ENCODE data around the gene PIAS4. TPM values are rescaled to one million over a fixed set of nuclear protein-coding genes. Genes with fewer than 3 reads are reported as not detected.

The PIAS4 gene
- total and polyA plus RNA-seq, 7 experiments from 2014 or later: 3.9 to 40.6 (median 24.3) TPM

DNA sequence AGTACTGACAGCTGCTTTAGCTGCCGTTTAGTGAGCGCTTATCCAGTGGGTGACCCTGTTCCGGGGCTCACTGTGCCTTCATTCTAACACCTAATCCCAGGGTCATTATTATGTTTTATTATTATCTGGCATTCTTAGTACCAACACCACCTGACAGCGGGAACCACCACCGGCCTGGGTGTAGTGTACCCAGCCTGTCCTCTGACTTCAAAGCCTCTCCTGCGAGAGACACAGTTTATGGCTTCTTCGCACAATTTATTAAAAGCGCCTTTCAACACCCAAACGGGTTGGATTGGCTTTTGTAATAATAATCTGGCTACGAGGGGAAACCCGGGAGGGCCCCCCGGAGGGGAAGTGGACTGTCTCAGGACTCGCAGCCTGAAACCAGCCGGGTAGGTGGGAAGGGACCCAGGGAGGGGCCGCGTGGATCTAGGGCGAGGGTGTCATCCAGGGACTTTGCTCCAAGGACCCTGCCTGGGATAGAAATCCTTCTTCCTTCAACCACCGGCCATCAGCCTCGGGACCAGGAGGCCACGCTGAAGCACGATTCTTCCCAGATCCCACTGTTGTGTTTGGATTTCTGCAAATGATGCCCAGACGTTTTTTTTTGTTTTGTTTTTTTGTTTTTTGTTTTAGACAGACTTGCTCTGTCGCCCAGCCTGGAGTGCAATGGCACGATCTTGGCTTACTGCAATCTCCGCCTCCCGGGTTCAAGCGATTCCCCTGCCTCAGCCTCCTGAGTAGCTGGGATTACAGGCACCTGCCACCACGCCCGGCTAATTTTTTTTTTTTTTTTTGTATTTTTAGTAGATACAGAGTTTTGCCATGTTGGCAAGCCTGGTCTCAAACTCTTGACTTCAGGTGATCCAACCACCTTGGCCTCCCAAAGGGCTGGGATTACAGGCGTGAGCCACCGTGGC, 60.8 kb downstream of the PIAS4 start:
- Mint-ChIP-seq H3K4me3 (peak overlapping the region; percentile 79 to 95 (median 88)), H3K9me3 (peaks cover 0 to 1% (median 0%) of the 10 kb centered on the region in 11 donors), H3K36me3 (peaks cover 0 to 2% (median 0%) of the 10 kb centered on the region in 5 donors), H3K27ac (peak overlapping the region; percentile 83 to 94 (median 90)), H3K27me3 (no peaks in the 10 kb centered on the region), H3K4me1 (peaks cover 0 to 30% (median 23%) of the 10 kb centered on the region in 7 donors)
- Histone ChIP-seq H3K27me3 (ENCODE audit: control insufficient read depth in 2 of 2, insufficient read depth in 2 of 2, low read length in 2 of 2) (no peaks in the 10 kb centered on the region), H3K27ac (ENCODE audit: low read depth, low read length) (peak overlapping the region; percentile 95), H3K4me1 (ENCODE audit: control insufficient read depth in 2 of 2, insufficient read depth in 2 of 2, low read length in 2 of 2) (peaks cover 17 to 35% of the 10 kb centered on the region in 2 donors), H3K36me3 (ENCODE audit: control insufficient read depth in 2 of 3, insufficient read depth in 3 of 3, low read length in 3 of 3) (peaks cover 0 to 12% (median 0%) of the 10 kb centered on the region in 3 experiments), H3K9me3 (ENCODE audit: control insufficient read depth in 2 of 3, low read length in 3 of 3) (no peaks in the 10 kb centered on the region), H3K4me3 (ENCODE audit: low read length) (peak overlapping the region; percentile 52)
- ChIA-PET POLR2A (interaction anchor here (0.5 to 2.8 kb wide), 12 partner anchors 9 to 565 kb away, joined by 3 to 36 read pairs (median 4); partner anchors contain the start of gene PIAS4), CTCF (interaction anchor here (0.6 to 1.0 kb wide), 3 partner anchors 36 to 83 kb away, joined by 6 read pairs; partner anchors contain the start of gene EEF2)
- intact Hi-C loops (cut with micrococcal nuclease): loop anchor here in 1 of 2 donors (5.0 kb wide), 3 partner anchors 39 to 389 kb away; partner anchors contain the start of genes ANKRD24, SIRT6 and UBXN6
- ATAC-seq (no peak), DNase-seq (peak in 1 of 9 donors; percentile 41)

GRCh38 chr19:4069331-4069959, 61.9 kb downstream of the PIAS4 start:
- ChIA-PET POLR2A (interaction anchor here (0.6 to 1.9 kb wide), 5 partner anchors 8 to 79 kb away, joined by 3 to 8 read pairs (median 3); partner anchors contain the start of gene PIAS4), CTCF (no interaction called here)
- H3K27ac ChIP-seq (ENCODE audit: low read depth, low read length): peak overlapping the region; percentile 60
- DNase-seq (peak in 5 of 9 donors; percentile 24 to 41 (median 29)), ATAC-seq (no peak)
- H3K36me3 Mint-ChIP-seq: no peaks in the 10 kb centered on the region
- peak overlapping the region; percentile 35 for H3K4me3 ChIP-seq (ENCODE audit: low read length)
- H3K9me3 ChIP-seq (ENCODE audit: control insufficient read depth in 2 of 3, low read length in 3 of 3): no peaks in the 10 kb centered on the region
- peaks cover 1 to 25% (median 21%) of the 10 kb centered on the region in 7 donors for H3K4me1 Mint-ChIP-seq
- H3K4me1 ChIP-seq (ENCODE audit: control insufficient read depth in 2 of 2, insufficient read depth in 2 of 2, low read length in 2 of 2): peaks cover 17 to 23% of the 10 kb centered on the region in 2 donors
- H3K27me3 ChIP-seq (ENCODE audit: control insufficient read depth in 2 of 2, insufficient read depth in 2 of 2, low read length in 2 of 2): no peaks in the 10 kb centered on the region
- H3K27me3 Mint-ChIP-seq: no peaks in the 10 kb centered on the region
- peaks cover 0 to 1% (median 0%) of the 10 kb centered on the region in 11 donors for H3K9me3 Mint-ChIP-seq
- peak overlapping the region; percentile 63 to 95 (median 86) for H3K4me3 Mint-ChIP-seq
- intact Hi-C loops (cut with micrococcal nuclease): loop anchor here in 1 of 2 donors (5.0 kb wide), 3 partner anchors 38 to 388 kb away; partner anchors contain the start of genes ANKRD24, SIRT6 and UBXN6
- peak overlapping the region in 8 of 9 donors; percentile 78 to 94 (median 90) for H3K27ac Mint-ChIP-seq
- peaks cover 0 to 8% (median 0%) of the 10 kb centered on the region in 3 experiments for H3K36me3 ChIP-seq (ENCODE audit: control insufficient read depth in 2 of 3, insufficient read depth in 3 of 3, low read length in 3 of 3)

- H3K27me3 Mint-ChIP-seq: no peaks in the 10 kb centered on the region
- peaks cover 17 to 22% of the 10 kb centered on the region in 2 donors for H3K4me1 ChIP-seq (ENCODE audit: control insufficient read depth in 2 of 2, insufficient read depth in 2 of 2, low read length in 2 of 2)
- no peak overlapping the region for H3K4me3 ChIP-seq (ENCODE audit: low read length)
- CTCF ChIA-PET: interaction anchor here (0.5 kb wide), 1 partner anchor 21 kb away, joined by 4 read pairs; no protein-coding TSS in a partner anchor
- peaks cover 0 to 4% (median 0%) of the 10 kb centered on the region in 3 experiments for H3K36me3 ChIP-seq (ENCODE audit: control insufficient read depth in 2 of 3, insufficient read depth in 3 of 3, low read length in 3 of 3)
- intact Hi-C loops (cut with micrococcal nuclease): no loop called here
- H3K27me3 ChIP-seq (ENCODE audit: control insufficient read depth in 2 of 2, insufficient read depth in 2 of 2, low read length in 2 of 2): no peaks in the 10 kb centered on the region
- H3K27ac Mint-ChIP-seq: peak overlapping the region in 1 of 9 donors; percentile 34
- DNase-seq: no peak
- H3K36me3 Mint-ChIP-seq: no peaks in the 10 kb centered on the region
- POLR2A ChIA-PET: no interaction called here
- H3K9me3 Mint-ChIP-seq: peaks cover 0 to 1% (median 0%) of the 10 kb centered on the region in 11 donors
- no peak for ATAC-seq
- peaks cover 11 to 40% (median 27%) of the 10 kb centered on the region in 7 donors for H3K4me1 Mint-ChIP-seq
- H3K4me3 Mint-ChIP-seq: peak overlapping the region in 1 of 10 donors; percentile 34
- no peak overlapping the region for H3K27ac ChIP-seq (ENCODE audit: low read depth, low read length)
- no peaks in the 10 kb centered on the region for H3K9me3 ChIP-seq (ENCODE audit: control insufficient read depth in 2 of 3, low read length in 3 of 3)
These were observed 64.1 kb downstream of the PIAS4 start for GRCh38 chr19:4071610-4072009.

GRCh38 chr19:4075373-4075772, 67.8 kb downstream of the PIAS4 start:
- Histone ChIP-seq H3K4me3 (ENCODE audit: low read length) (no peak overlapping the region), H3K27me3 (ENCODE audit: control insufficient read depth in 2 of 2, insufficient read depth in 2 of 2, low read length in 2 of 2) (no peaks in the 10 kb centered on the region), H3K27ac (ENCODE audit: low read depth, low read length) (no peak overlapping the region), H3K9me3 (ENCODE audit: control insufficient read depth in 2 of 3, low read length in 3 of 3) (no peaks in the 10 kb centered on the region), H3K36me3 (ENCODE audit: control insufficient read depth in 2 of 3, insufficient read depth in 3 of 3, low read length in 3 of 3) (no peaks in the 10 kb centered on the region), H3K4me1 (ENCODE audit: control insufficient read depth in 2 of 2, insufficient read depth in 2 of 2, low read length in 2 of 2) (peaks cover 13 to 14% of the 10 kb centered on the region in 2 donors)
- peak overlapping the region in 6 of 9 donors; percentile 33 to 85 (median 66) for H3K27ac Mint-ChIP-seq
- intact Hi-C loops (cut with micrococcal nuclease): no loop called here
- no peaks in the 10 kb centered on the region for H3K9me3 Mint-ChIP-seq
- H3K27me3 Mint-ChIP-seq: no peaks in the 10 kb centered on the region
- ChIA-PET POLR2A (interaction anchor here (0.7 to 0.9 kb wide), 2 partner anchors 8 to 64 kb away, joined by 4 to 8 read pairs; no protein-coding TSS in a partner anchor), CTCF (no interaction called here)
- DNase-seq (peak in 1 of 9 donors; percentile 55), ATAC-seq (peak; percentile 58)
- H3K4me3 Mint-ChIP-seq: peak overlapping the region in 8 of 10 donors; percentile 21 to 72 (median 49)
- H3K36me3 Mint-ChIP-seq: no peaks in the 10 kb centered on the region
- H3K4me1 Mint-ChIP-seq: peaks cover 17 to 40% (median 30%) of the 10 kb centered on the region in 7 donors

- Histone ChIP-seq H3K4me3 (ENCODE audit: low read length) (peak overlapping the region; percentile 68), H3K4me1 (ENCODE audit: control insufficient read depth in 2 of 2, insufficient read depth in 2 of 2, low read length in 2 of 2) (peaks cover 13 to 20% of the 10 kb centered on the region in 2 donors), H3K27me3 (ENCODE audit: control insufficient read depth in 2 of 2, insufficient read depth in 2 of 2, low read length in 2 of 2) (no peaks in the 10 kb centered on the region), H3K36me3 (ENCODE audit: control insufficient read depth in 2 of 3, insufficient read depth in 3 of 3, low read length in 3 of 3) (no peaks in the 10 kb centered on the region), H3K9me3 (ENCODE audit: control insufficient read depth in 2 of 3, low read length in 3 of 3) (no peaks in the 10 kb centered on the region), H3K27ac (ENCODE audit: low read depth, low read length) (peak overlapping the region; percentile 86)
- Mint-ChIP-seq H3K4me1 (peaks cover 17 to 42% (median 30%) of the 10 kb centered on the region in 7 donors), H3K27me3 (no peaks in the 10 kb centered on the region), H3K4me3 (peak overlapping the region in 9 of 10 donors; percentile 51 to 89 (median 87)), H3K27ac (peak overlapping the region; percentile 28 to 88 (median 53)), H3K36me3 (no peaks in the 10 kb centered on the region), H3K9me3 (no peaks in the 10 kb centered on the region)
- ChIA-PET POLR2A (interaction anchor here (0.5 to 2.2 kb wide), 6 partner anchors 10 to 91 kb away, joined by 3 to 18 read pairs (median 5); partner anchors contain the start of gene EEF2), CTCF (interaction anchor here (1.4 kb wide), 1 partner anchor 12 kb away, joined by 7 read pairs; no protein-coding TSS in a partner anchor)
- ATAC-seq (no peak), DNase-seq (no peak)
- intact Hi-C loops (cut with micrococcal nuclease): no loop called here
These were observed 69.5 kb downstream of the PIAS4 start for GRCh38 chr19:4077007-4077374.

Data from naive thymus-derived CD4-positive, alpha-beta T cell (primary cell).